GM18867 (cell line): ENCODE results near the gene TBC1D1.

Experiments
- ATAC-seq: cut with Tn5 transposase; IDR thresholded peaks from one replicate; pipeline ENCODE4 v1.9.1; 2021; ENCODE audit warnings: mild to moderate bottlenecking, moderate library complexity; ENCODE audit not compliant: unreplicated experiment

The TBC1D1 gene

DNA sequence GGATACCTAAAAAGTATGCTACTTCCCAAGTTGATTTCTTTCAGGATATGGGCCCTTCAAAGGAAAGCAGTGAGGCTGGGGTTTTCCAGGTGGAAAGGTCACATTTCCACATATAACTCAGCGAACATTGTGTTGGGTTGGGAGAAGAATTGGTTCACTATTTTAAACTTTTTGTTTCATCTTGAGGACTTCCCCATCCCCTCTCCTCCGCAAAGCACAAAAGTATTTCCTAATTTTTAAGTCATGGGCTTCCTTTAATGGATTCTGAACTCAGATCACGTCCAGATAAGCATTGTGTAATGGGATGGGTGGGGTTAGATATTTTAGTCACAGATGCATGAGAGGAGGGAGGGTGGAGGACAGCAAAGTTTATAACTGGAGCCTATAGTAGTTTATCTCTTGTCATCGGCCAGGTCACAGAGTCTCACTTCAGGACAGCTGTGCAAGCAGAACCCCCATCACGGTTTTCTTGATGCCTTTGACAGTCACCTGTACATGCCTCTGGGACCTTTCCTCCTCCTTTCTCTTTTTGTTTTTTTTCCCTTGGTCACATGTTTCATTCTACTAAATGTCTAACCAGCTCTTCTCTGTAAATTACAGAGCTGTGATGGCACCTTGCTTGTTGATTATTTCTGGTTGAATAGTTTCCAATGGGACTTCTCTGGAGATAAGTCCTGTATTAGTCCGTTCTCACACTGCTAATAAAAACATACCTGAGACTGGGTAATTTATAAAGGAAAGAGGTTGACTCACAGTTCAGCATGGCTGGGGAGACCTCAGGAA lies 184.7 kb downstream of the TBC1D1 start:
- ATAC-seq: no peak

DNA sequence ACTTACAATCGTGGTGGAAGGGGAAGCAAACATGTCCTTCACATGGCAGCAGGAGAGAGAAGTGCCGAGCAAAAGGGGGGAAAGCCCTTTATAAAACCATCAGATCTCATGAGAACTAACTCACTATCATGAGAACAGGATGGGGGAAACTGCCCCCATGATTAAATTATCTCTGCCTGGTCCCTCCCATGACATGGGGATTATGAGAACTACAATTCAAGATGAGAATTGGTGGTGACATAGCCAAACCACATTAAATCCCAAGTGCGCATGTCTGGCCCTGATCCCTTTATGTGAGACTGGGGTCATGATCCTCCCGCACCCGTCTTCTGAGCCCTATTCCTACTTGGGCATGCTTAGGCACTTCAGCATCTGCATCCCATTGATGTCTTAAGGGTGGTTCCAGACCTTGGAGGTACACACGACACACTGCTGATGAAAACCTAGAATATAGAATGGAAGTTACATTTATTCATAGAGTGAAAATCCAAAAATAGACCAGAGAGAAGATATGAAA lies 185.3 kb downstream of the TBC1D1 start:
- ATAC-seq: no peak

DNA sequence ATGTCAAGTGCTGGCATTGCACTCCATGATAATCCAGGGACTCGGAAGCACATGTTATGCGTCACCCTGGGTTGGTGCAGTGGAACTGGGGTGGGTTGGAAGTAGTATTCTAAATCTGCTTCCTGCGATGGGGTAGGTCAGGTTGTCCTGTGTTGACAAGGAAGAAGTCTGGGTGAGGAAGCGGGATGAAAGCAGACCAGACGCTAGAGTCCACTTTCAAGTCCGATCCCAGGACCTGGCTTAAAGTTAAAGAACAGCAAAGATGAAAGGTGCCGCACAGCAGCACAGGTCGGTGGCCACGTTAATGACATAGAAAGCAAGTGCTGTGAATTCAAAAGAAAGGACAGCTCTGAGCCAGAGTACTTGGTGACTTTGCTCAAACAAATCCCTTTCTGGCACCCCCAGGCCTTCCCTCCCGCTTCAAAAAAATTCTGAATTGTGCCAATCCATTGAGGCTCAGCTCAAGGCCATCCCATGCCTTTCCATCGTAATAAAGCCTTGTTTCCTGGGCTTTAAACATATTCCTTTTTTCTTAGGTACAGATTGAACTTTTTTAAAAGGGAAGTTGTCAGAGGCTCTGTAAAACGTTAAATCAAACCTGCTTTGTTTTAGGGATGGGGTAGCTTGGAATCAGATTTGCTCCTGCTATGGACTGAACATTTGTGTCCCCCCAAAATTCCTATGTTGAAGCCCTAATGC lies 187.1 kb downstream of the TBC1D1 start:
- no peak for ATAC-seq

DNA sequence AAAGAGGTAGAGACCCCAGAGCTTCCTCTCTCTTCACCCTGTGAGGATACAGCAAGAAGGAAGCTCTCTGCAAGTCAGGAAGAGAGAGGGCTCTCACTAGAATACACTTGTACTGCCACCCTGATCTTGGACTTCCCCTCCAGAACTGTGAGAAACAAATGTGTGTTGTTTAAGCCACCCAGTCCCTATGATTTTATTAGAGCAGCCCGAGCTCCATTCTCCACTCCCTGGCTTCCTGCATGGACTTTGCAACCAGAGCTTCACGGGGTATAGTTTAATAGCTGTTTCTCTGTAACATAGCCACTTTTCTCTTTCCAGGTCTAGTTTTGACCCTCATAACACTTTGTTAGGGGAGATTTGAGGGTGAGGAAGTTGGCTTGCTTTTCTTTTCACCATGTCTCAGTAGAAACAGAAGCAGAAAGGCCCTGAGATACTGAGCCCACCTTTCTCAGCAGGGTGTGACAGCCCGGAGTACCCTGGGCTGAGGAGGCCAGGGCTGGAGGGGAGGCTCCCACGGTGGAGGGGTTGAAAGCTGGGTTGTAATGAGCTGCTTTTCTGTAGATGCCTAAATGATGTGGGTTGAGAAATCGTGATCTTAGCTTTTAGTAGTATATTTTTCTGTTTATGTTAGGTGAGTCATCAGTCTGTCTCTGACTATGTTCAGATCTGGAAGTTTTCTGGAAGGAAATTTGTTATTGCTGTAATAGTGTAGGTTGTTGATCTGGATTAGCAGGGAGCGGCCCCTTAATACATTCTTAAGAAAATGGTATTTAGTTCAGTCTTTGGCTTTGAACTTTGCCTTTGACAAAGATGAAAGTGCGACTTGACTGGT lies 187.9 kb downstream of the TBC1D1 start:
- no peak for ATAC-seq

DNA sequence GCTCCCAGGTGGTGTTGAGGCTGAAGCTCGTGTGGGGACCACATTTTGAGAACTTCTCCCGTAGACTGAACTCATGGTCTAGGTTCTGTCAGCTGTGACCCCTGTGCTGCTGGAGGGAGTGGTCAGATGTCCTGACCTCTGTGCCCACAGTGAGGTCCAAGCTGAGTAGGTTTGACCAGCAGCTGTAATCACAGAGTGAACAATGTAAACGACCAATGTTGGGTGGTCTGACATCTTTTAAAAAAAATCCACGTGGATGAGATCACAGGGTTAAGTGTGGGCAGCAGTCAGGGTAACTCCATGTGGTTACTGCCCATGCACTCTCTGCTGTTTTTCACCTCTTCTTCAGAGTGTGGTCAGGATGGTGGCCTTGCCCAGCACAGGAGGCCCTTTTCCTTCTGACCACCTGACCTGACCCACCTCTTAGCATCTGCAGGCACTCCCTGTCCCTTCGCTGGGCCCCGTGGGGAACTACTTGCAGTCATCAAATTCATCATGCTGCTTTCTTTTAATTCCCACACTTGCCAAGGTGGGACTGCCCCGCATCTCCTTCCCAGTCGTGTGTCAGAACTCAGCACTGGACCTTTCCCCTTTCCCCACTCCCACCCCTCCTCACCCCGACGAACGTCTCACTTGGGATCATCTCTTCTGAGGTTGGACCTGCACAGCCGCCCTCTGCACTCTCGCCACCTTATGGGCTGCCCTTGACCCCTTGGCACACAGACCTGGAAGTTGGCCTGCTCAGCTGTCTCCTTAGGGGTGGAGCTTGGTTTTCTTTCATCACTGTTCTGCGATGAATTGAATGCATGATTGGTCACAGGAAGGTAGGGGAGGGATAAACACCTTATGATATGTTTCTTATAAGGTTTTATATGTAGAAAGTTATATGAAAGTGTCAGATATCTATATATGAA lies 189.4 kb downstream of the TBC1D1 start:
- no peak for ATAC-seq

DNA sequence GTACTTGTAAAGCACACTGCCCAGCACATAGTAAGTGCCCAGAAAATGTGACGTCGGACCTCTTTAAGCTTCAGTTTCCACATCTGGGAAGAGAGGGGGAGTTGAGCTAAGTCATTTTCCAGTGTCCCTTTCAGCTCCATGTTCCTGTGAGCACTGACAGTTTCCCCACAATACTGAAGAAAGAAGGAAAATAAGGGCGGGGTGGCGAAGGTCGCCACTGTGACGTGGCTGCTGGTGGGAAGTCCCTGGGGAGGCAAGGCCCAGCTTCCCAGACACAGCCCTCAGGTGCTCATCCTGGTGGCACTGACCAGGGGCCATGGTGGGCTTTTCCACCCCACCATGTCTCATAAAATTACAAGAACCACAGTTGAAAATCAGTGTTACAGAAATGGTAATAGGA lies 191.1 kb downstream of the TBC1D1 start:
- no peak for ATAC-seq

DNA sequence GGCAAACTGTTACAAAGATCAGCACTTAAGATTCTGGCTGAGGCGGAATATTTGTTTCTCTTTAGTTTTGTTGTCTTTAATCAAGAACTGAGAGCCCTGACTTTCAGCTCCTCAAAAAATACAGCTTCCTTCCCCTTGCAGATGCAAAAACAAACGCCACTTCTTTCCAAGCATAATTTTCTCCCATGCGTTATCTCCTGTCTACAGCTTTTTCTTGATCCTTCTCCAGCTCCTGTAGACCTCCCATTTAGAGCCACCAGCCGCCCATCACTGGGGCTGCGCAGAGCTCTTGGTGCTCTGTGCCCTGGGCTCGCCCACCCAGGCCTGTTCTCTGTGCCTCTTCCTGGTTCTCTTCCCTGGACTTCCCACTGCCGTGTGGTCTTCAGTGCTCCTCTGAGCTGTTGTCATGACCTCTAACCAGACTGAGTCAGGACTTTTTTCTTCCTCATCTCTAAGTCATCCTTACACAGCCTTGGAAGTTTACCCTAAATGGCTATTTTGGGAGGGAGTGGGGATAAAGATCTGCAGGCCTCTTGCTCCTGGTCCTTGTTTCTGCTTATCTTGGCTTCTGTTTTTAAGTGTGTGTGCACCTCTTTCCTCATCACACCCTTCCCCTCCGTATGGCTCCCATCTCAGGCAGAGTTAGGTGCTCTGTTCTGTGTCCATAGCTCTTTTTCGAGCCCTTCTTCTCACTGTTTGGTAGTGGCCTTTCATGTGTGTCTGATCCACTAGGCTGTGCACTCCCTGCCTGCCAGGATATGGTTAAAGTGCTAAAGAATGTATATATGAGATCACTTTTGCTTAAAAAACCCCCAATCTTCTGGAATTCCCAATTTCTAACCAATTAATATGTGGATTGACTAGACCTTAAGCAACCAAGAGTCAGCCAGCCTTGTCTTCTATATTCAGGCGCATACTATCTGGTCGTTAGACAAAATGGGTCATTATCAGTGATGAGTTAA lies 191.8 kb downstream of the TBC1D1 start:
- no peak for ATAC-seq

DNA sequence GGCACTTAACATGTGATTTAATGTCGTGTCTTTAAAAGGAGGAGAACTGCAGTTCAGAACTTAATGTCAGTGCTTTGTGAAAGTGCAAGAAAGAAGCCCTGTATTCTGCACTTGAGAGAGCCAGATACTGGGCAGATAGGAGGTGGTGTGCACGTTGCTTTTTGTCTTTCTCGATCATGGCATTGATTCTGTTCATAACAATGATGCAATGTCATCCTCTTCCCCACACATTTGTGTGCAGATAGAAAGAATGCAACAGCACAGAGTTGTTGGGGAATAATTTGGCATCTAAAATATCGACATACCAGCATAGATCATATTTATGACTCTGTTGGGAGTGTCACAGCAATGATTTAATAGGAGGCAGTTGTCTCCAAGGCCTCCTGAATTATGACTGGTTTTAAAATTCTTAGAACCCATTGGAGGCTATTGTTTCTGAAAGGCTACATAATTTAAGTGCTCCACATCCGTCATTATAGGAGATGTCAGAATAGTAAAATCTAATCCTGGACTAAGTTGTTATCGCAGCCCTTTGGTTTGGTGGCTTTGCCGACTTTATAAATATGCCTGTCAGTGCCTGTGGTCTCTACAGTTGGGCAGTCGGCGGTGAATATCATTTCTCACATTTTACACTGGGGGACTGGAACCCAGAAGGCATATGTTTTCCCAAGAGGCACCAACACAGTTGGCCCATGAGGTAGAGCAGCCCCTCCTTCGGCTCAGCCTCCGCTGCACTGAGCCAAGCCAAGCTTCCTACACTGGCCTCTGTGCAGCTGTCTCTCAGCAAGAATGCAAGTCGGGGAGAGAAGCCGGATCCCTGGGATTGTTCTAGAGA lies 194.2 kb downstream of the TBC1D1 start:
- ATAC-seq: no peak

DNA sequence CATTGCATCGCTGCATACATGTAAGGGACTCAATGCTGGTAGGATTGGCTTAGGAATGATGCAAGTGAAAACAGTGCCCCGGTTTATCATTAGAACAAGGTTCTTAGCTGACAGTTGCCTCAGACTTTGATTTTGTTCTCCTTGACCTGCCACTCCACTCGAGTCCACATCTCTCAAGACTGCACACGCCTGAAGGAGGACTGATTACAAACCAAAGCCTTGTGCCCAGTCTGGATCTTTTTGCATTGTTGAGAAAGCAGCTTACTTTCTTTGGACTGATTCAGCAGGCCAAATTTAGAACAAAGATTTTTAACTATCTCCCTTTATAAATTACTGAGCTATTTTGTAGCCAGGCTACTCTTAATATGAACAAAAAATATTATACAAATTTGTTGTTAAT lies 194.9 kb downstream of the TBC1D1 start:
- no peak for ATAC-seq

DNA sequence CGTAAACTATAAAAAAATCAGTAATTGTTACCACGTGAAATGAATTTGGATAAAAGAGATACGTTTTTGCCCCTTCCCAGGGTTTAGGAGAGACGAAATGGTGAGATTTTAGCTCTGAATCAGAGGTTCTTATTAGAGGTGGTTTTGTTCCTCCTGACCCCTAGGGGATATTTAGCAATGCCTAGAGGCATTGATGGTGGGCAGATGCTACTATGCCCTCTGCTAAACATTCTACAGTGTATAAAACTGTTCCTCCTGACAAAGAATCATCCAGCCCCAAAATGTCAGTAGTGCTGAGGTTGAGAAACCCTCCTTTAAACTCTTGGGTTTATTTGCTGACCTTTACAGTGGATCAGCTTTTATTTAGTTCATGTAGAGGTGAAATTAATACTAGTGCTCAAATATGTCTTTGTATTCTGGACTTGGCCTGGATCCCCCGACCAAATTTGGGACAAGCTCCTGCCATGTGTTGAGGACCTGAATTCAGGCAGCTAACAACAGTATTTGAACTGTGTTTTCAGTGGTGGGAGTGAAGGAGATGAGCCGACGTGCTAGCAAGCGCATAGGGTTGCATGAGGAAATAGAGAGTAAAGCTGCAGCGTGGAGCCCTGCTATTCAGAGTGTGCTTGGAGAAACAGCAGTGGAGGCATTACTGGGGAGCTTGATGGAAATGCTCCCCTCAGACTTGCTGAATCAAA lies 195.4 kb downstream of the TBC1D1 start:
- ATAC-seq: no peak

DNA sequence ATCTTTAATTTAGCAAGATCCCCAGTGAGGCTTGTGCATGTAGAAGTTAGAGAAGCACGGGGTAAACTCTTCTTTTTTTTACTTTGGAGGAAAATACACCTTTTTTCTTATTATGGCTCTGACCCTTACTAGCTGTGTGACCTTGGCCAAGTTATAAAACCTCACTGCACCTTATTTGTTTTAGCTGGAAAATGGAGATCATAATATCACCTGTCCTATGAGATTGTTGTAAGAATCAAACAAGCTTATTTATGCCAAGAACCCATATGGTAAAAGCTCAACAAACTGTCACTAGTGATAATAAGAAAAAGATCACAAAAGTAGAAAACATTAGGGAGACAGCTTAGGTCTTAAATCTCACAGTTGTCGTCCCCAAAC lies 196.0 kb downstream of the TBC1D1 start:
- ATAC-seq: no peak

DNA sequence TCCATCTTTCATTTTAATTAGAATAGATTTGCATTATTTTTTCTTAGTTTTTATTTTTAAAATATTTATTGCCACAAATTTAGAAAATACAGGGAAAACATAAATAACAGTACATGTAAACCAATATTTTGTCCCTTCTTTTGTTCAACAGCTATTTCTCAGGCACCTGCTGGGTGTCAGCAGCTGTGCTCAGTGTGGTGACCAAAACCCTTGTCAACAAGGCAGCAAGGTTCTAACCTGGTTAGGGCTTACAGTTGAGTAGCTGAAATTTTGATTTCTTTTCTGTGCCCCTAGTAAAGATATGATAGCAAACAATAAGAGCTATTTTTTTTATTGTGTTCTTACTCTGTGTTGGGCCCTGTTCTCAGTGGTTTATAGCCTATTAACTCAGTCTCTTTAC lies 197.4 kb downstream of the TBC1D1 start:
- no peak for ATAC-seq

DNA sequence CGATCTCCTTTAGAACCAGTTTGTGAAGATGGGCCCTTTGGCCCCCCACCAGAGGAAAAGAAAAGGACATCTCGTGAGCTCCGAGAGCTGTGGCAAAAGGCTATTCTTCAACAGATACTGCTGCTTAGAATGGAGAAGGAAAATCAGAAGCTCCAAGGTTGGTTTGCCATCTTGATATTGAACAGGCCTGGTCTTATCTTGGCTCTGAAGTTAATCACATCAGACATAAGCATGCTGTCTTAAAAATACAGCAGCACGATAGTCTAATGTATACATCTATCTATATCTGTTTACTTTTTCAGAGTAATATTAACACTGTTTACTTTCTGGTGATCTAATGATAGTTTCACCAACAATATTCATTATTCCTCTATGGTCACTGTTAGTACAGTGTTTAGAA lies 199.1 kb downstream of the TBC1D1 start:
- ATAC-seq: no peak

DNA sequence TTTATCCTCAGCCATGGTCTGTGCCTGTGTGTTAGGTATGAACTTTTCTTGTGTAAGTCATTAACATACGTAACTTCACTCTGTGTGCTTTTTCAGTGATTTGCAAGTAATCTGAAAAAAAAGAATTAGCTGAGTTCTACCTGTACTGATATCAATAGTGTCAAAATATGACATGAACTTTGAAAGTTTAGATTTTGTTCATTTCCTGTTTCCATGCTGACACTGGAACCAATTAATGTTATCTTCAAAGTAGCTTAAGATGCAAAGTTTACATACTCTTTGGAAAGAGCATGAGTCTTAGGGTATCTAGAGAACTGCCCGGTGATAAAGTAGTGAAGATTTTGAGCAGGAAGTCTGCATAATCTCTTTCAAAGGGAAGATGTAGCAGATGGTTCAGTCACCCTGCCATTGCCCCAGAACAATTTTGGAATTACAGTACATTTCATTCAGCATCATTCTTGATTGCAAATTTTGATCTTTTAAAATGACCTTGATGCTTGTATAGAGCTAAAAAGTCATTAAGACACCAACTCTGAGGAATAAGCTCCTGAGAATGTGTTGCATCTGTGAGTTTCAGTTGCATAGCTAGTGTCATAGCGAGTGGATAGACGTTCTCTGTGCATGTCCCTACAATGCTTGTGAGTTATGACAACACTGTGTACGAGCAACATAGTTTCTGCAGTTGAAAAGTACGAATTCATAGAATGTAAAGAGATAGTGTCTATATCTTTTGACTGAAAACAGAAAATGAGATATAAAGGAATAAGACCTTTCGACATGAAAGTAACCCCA lies 199.8 kb downstream of the TBC1D1 start:
- no peak for ATAC-seq

DNA sequence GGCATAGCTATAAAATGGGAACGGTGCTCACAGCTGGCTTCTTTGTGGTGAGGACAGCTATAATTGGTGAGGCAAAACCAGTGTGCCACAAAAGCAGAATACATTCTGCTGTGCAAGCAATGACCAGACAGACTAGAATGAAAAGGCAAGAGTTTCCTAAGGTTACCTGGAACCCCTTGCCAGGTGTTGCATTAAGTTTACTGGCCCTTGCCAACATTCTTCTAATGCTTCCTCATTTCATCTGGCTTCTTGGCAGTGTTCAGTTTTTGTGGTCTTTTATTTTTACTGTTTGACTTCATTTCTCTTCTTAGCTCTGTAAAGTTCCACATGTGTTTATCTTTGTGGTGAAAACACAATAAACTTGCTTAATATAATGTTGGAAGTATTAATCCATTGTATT lies 200.8 kb downstream of the TBC1D1 start:
- ATAC-seq: no peak

DNA sequence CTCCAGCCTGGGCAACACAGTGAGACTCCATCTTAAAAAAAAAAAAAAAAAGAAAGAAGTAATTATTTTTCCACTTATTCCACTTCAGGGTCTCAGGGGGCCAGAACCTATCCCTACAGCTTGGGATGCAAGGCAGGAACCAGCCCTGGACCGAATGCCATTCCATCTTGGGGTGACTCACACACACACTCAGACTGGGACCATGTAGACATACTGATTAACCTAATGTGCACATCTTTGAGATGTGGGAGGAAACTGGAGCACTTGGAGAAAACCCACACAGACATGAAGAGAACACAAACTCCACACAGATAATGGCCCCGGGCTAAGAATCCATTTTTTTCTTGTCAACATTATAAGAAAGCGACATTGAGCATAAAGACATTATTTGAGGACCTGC lies 201.8 kb downstream of the TBC1D1 start:
- no peak for ATAC-seq

DNA sequence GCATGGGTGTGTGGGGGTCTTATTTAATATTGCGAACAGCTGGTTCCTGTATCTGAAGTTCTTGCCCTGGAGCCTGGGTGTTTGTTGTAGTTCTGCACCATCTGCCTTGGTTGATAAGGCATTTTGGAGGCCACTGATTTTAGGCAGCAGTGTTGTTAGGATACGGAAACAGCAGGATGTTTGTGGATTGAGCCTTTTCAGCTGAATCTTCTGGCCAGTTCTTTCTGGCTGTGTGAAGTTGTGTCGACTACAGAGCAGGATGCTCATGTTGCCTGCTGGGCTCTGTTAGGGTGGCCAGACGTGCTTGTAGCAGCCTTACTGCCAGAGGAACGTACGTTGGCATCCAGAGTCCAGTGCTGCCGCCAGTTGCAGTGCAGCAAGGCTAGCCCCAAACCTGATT lies 203.5 kb downstream of the TBC1D1 start:
- no peak for ATAC-seq
